ENCODE data around the gene SDR39U1. TPM values are rescaled to one million over a fixed set of nuclear protein-coding genes. Genes with fewer than 3 reads are reported as not detected.

The SDR39U1 gene
- total RNA-seq, 1 experiment from 2014 or later = 61.8 TPM

GRCh38 chr14:24437020-24437735 lies 5.4 kb downstream of the SDR39U1 start:
- DNase-seq (ENCODE audit: low read depth, low spot score) = no peak
- Histone ChIP-seq H3K27me3 (ENCODE audit: insufficient read depth, low read length) (no peaks in the 10 kb centered on the region), H3K9me3 (ENCODE audit: control insufficient read depth in 1 of 2, insufficient read depth in 1 of 2, low read depth in 1 of 2, low read length in 2 of 2) (no peaks in the 10 kb centered on the region), H3K4me3 (replicated peaks in 1 of 2; ENCODE audit: low read depth in 1 of 2, low read length in 2 of 2) (no peak overlapping the region), H2AFZ (ENCODE audit: low read depth, low read length, poor library complexity, severe bottlenecking) (no peak overlapping the region), H3K4me2 (ENCODE audit: low read length) (no peak overlapping the region), H3K79me2 (ENCODE audit: insufficient read depth, low read length) (peaks cover 18% of the 10 kb centered on the region), H3K9me2 (ENCODE audit: insufficient read depth) (no peaks in the 10 kb centered on the region), H3K27ac (ENCODE audit: low read depth, low read length) (no peak overlapping the region), H3K9ac (ENCODE audit: low read length) (no peak overlapping the region), H3K36me3 (ENCODE audit: control insufficient read depth in 1 of 2, insufficient read depth in 2 of 2, low read length in 2 of 2) (peaks cover 27 to 39% of the 10 kb centered on the region in 2 experiments; a peak in 3 of 4 replicates), H4K20me1 (ENCODE audit: insufficient read depth) (no peaks in the 10 kb centered on the region), H3K4me1 (ENCODE audit: control insufficient read depth in 1 of 2, insufficient read depth in 2 of 2, low read length in 2 of 2) (peaks cover 5 to 11% of the 10 kb centered on the region in 2 experiments; a peak in 3 of 4 replicates)
- ATAC-seq = no peak
- no peak for TF ChIP-seq SRF (IDR thresholded peaks at IDR 0.05; ENCODE audit: low read depth)
- ChIA-PET RAD21 (ENCODE audit: low non-redundant PET in 1 of 2, low total read pairs in 2 of 2, uncharacterized antibody in 2 of 2, unreplicated experiment in 2 of 2) (interaction anchor here in 1 of 2 experiments (1.0 kb wide), 1 partner anchor 104 kb away, joined by 4 read pairs; no protein-coding TSS in a partner anchor), POLR2A (interaction anchor here (1.2 to 1.9 kb wide), 4 partner anchors 72 to 167 kb away, joined by 3 to 9 read pairs (median 4); partner anchors contain the start of gene RABGGTA), CTCF (interaction anchor here (0.5 to 4.6 kb wide), 8 partner anchors 71 to 218 kb away, joined by 3 to 82 read pairs (median 10); partner anchors contain the start of genes CIDEB and TINF2)
- BruUV-seq (replicated peaks) = no TSS peak
- intact Hi-C loops (cut with micrococcal nuclease) = loop anchor here (2.0 to 10.0 kb wide), 2 partner anchors 222 to 422 kb away; partner anchors contain the start of genes CHMP4A and MDP1

DNA sequence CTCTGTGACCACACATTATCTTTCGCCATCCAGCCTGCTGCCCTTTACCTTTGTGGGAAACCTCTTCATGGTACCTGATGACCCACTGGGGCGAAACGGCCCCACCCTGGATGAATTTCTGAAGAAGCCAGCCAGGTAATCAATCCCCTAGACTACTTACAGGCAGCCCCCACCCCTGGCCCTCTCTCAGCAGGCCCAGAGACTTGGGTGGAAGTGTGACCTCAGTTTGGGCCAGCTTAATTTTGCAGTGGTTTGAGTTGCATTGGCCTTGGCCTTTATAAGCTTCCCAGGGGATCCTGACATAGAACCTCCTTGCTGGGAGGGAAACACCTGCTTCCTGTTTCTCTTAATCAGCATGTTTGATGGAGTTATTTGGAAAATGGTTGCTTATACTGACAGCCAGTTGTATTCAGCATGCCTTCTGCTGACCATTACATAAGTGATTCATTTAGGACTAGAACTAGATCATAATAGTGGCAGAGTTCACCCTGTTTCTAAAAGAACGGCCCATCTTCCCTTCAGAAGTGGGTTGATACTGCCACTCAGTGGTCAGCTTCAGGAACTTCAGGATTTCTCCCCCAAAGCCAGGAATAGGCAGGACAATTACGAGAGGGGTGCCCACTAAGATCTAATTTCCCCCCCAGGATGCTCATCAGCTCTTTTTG lies 6.1 kb downstream of the SDR39U1 start:
- Histone ChIP-seq H3K79me2 (ENCODE audit: insufficient read depth, low read length) (peaks cover 19% of the 10 kb centered on the region), H3K36me3 (ENCODE audit: control insufficient read depth in 1 of 2, insufficient read depth in 2 of 2, low read length in 2 of 2) (peaks cover 27 to 39% of the 10 kb centered on the region in 2 experiments; a peak in 3 of 4 replicates), H3K4me2 (ENCODE audit: low read length) (no peak overlapping the region), H3K9me3 (ENCODE audit: control insufficient read depth in 1 of 2, insufficient read depth in 1 of 2, low read depth in 1 of 2, low read length in 2 of 2) (no peaks in the 10 kb centered on the region), H3K27ac (ENCODE audit: low read depth, low read length) (no peak overlapping the region), H2AFZ (ENCODE audit: low read depth, low read length, poor library complexity, severe bottlenecking) (no peak overlapping the region), H3K4me1 (ENCODE audit: control insufficient read depth in 1 of 2, insufficient read depth in 2 of 2, low read length in 2 of 2) (peaks cover 6 to 14% of the 10 kb centered on the region in 2 experiments), H3K9me2 (ENCODE audit: insufficient read depth) (no peaks in the 10 kb centered on the region), H4K20me1 (ENCODE audit: insufficient read depth) (no peaks in the 10 kb centered on the region), H3K4me3 (replicated peaks in 1 of 2; ENCODE audit: low read depth in 1 of 2, low read length in 2 of 2) (no peak overlapping the region), H3K9ac (ENCODE audit: low read length) (no peak overlapping the region), H3K27me3 (ENCODE audit: insufficient read depth, low read length) (no peaks in the 10 kb centered on the region)
- ATAC-seq (peak; percentile 63), DNase-seq (ENCODE audit: low read depth, low spot score) (peak; percentile 50)
- CTCF ChIA-PET = interaction anchor here (0.5 to 4.6 kb wide), 11 partner anchors 30 to 217 kb away, joined by 3 to 82 read pairs (median 7); partner anchors contain the start of genes CIDEB and TINF2
- POLR2A ChIA-PET = interaction anchor here (1.1 to 1.9 kb wide), 6 partner anchors 71 to 166 kb away, joined by 3 to 9 read pairs (median 3); partner anchors contain the start of gene RABGGTA
- BruUV-seq (replicated peaks) = no TSS peak
- RAD21 ChIA-PET (ENCODE audit: low non-redundant PET in 1 of 2, low total read pairs in 2 of 2, uncharacterized antibody in 2 of 2, unreplicated experiment in 2 of 2) = interaction anchor here in 1 of 2 experiments (1.0 kb wide), 1 partner anchor 103 kb away, joined by 4 read pairs; no protein-coding TSS in a partner anchor
- intact Hi-C loops (cut with micrococcal nuclease) = loop anchor here (1.0 to 10.0 kb wide), 4 partner anchors 71 to 422 kb away; partner anchors contain the start of genes CHMP4A and MDP1
- TF ChIP-seq, protein P1, sequence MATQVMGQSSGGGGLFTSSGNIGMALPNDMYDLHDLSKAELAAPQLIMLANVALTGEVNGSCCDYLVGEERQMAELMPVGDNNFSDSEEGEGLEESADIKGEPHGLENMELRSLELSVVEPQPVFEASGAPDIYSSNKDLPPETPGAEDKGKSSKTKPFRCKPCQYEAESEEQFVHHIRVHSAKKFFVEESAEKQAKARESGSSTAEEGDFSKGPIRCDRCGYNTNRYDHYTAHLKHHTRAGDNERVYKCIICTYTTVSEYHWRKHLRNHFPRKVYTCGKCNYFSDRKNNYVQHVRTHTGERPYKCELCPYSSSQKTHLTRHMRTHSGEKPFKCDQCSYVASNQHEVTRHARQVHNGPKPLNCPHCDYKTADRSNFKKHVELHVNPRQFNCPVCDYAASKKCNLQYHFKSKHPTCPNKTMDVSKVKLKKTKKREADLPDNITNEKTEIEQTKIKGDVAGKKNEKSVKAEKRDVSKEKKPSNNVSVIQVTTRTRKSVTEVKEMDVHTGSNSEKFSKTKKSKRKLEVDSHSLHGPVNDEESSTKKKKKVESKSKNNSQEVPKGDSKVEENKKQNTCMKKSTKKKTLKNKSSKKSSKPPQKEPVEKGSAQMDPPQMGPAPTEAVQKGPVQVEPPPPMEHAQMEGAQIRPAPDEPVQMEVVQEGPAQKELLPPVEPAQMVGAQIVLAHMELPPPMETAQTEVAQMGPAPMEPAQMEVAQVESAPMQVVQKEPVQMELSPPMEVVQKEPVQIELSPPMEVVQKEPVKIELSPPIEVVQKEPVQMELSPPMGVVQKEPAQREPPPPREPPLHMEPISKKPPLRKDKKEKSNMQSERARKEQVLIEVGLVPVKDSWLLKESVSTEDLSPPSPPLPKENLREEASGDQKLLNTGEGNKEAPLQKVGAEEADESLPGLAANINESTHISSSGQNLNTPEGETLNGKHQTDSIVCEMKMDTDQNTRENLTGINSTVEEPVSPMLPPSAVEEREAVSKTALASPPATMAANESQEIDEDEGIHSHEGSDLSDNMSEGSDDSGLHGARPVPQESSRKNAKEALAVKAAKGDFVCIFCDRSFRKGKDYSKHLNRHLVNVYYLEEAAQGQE (IDR thresholded peaks at IDR 0.05; ENCODE audit: low read depth) = no peak
- TF ChIP-seq SP1 (IDR thresholded peaks at IDR 0.05; ENCODE audit: low read depth) (no peak), MAX (IDR thresholded peaks at IDR 0.05) (no peak), SIN3A (IDR thresholded peaks at IDR 0.05; ENCODE audit: low read depth) (no peak), POLR2A (IDR thresholded peaks at IDR 0.05; ENCODE audit: borderline replicate concordance, extremely low read depth, insufficient read depth, insufficient read length) (no peak), JUND (IDR thresholded peaks at IDR 0.05) (no peak), ZNF274 (IDR thresholded peaks at IDR 0.05; ENCODE audit: low read depth, low read length) (no peak), EZH2 (IDR thresholded peaks at IDR 0.05) (no peak), TCF7L2 (IDR thresholded peaks at IDR 0.05; ENCODE audit: borderline replicate concordance, extremely low read depth, insufficient read depth, insufficient read length) (no peak)
- TF ChIP-seq, protein P2, sequence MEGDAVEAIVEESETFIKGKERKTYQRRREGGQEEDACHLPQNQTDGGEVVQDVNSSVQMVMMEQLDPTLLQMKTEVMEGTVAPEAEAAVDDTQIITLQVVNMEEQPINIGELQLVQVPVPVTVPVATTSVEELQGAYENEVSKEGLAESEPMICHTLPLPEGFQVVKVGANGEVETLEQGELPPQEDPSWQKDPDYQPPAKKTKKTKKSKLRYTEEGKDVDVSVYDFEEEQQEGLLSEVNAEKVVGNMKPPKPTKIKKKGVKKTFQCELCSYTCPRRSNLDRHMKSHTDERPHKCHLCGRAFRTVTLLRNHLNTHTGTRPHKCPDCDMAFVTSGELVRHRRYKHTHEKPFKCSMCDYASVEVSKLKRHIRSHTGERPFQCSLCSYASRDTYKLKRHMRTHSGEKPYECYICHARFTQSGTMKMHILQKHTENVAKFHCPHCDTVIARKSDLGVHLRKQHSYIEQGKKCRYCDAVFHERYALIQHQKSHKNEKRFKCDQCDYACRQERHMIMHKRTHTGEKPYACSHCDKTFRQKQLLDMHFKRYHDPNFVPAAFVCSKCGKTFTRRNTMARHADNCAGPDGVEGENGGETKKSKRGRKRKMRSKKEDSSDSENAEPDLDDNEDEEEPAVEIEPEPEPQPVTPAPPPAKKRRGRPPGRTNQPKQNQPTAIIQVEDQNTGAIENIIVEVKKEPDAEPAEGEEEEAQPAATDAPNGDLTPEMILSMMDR (IDR thresholded peaks at IDR 0.05 in 2 of 3, conservative IDR thresholded peaks at IDR 0.05 in 1 of 3; ENCODE audit: borderline replicate concordance in 1 of 3, insufficient read depth in 1 of 3, low read depth in 2 of 3, low read length in 2 of 3) = peak; percentile 79 to 86 (median 80)
